DMS79 treated with DMSO at 0.1 percent for 48 hours (cell line): ENCODE results near the gene EXOC2.
"Not testable (repeated sequence)": the region's sequence is repeated elsewhere in the genome, so short reads cannot be mapped to it uniquely, and the experiment has no call there.

Source experiments
- DNase-seq: peaks from one replicate; lab custom pipeline; 2025; lab: John Stamatoyannopoulos, UW

The EXOC2 gene

GRCh38 chr6:582370-582769 lies 110.6 kb downstream of the EXOC2 start:
- DNase-seq: no peak

GRCh38 chr6:579339-579738 lies 113.6 kb downstream of the EXOC2 start:
- DNase-seq: no peak

GRCh38 chr6:572596-573265 lies 120.2 kb downstream of the EXOC2 start:
- no peak for DNase-seq

DNA sequence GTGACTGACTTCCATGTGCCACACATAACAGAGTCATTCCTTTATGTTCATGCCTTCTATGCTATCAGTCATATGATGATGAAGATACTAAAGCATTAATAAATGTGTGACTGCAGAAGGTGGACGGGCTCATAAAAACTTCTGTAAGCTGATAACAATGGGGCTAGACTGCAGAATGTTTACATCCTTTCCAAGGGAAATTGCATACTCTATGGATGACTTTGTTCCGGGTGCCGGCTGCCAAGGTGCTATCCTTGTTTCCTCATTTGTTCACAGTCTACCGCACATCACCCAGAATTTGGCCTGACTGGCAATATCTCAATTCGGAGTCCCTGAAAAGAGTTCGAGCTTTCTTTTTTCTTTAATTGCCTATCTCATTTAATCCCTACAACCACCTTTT lies 121.0 kb downstream of the EXOC2 start:
- no peak for DNase-seq

GRCh38 chr6:570825-571224 lies 122.1 kb downstream of the EXOC2 start:
- DNase-seq: no peak

- DNase-seq: no peak
Observed at GRCh38 chr6:568954-569523, 123.9 kb downstream of the EXOC2 start.

- no peak for DNase-seq
Observed at GRCh38 chr6:568085-568484, 124.9 kb downstream of the EXOC2 start.

GRCh38 chr6:563863-564262 lies 129.1 kb downstream of the EXOC2 start:
- no peak for DNase-seq

- DNase-seq: no peak
Observed at GRCh38 chr6:562052-562676, 130.8 kb downstream of the EXOC2 start.

DNA sequence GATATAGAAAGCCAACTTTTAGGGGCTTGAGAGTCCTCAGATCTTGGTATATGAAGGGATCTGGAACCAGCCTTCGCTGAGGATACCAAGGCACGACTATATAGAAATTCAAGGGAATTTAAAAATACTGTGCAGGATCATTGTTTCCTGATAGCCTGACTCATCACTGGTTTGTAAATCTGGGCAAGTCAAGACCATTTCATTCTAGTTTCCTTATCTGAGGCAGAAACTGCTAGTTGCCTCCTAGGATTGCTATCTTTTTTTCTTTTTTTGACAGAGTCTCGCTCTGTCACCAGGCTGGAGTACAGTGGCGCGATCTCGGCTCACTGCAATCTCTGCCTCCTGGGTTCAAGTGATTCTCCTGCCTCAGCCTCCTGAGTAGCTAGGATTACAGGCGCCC lies 131.6 kb downstream of the EXOC2 start:
- not testable (repeated sequence) for DNase-seq

GRCh38 chr6:558959-559358 lies 134.0 kb downstream of the EXOC2 start:
- DNase-seq: no peak

DNA sequence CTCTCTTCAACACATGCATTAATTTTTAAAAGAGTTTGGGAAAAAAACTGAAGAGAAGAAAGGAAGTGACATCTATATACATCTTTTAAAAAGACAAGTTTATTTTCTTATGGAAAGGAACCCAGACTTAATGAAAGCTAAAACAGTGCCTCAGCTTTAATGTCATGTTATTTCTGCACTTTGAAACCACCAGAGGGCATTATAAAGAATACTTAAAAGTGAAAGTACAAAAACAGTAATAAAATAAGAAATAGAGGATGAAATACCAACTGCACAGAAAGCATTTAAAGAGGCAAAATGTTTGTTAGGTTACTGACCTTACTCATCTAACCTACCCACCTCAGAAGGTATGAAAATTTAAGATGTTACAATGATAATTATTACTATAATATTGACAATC lies 134.8 kb downstream of the EXOC2 start:
- DNase-seq: no peak

DNA sequence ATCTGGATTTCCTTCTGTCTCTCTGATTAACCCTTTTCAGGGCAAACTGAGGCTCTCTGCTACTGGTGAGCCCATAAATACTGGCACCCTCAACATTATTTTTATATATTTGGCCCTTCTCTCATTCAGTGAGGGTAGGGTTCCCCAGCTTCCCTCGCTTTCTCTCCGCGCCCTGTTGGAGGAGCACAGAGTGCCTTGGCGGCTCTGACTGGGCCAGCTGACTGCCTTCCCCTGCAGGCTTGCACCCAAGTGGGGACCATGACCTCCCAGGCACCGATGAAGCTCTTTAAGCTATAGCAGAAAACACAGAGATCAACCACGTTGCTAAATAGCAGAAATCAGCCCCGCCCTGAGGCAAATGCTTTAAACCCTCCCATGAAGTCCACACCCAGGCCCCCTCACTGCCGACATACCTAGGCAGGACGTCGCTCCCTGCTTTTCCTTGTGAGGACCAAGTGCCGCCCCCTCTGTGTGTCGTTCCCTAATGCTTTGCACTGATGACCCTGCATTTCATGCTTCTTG lies 141.0 kb downstream of the EXOC2 start:
- DNase-seq: no peak

DNA sequence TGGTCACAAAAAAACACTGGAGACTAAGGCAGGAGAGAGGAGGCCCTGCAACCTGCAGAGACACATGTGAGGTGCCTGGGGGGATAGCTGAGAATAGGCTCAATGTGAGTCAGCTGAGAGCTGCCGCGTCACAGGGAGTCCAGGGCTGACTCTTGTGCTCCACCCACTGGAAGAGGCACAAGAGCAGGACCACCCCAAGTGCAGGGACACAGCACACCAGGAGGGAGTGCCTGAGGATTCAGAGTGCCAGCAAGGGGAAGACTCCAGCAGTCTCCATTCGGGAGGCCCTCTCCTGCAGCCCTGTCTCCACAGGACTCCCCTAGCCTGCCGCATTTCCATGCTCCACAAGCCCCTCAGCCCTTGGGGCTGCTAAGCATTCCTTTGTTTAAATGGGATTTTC lies 141.5 kb downstream of the EXOC2 start:
- DNase-seq: no peak

- no peak for DNase-seq
Observed at GRCh38 chr6:549906-550305, 143.0 kb downstream of the EXOC2 start.

DNA sequence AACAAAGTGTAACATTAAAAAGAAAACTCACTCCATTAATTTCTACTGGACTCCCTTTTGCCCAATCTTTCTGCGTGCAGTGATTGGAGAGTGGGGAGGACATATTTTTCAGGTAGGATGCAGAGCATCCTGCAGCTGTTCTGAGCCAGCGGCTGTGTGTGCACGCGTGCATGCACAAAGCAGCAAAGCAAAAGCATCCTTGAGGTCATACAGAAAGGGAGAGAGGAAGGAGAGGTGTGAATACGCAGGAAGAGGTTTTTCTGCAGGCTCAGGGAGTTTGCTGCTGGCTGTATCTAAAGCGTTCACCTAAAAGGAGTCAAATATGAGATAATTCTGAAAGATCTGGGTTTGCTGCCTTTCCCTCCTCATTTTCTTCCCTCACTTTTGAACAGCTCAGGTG lies 144.4 kb downstream of the EXOC2 start:
- no peak for DNase-seq

DNA sequence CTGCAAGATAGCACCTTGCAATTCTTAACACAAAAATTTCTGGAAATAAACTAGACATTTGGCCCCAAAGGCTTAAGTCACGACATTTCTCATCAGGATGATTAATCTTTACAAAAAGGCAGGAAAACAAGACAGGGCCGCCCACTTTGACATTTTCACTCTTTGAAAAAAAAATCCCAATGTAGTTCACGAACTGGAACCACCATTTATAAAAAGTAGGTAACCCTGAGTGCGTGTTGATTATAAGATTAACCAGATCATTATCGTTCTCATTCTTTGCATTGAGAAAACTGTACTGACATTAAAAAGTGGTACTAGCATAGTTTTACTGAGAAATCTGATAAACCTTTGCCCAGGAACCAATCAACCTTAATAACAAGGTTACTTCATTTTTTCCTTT lies 144.8 kb downstream of the EXOC2 start:
- no peak for DNase-seq

DNA sequence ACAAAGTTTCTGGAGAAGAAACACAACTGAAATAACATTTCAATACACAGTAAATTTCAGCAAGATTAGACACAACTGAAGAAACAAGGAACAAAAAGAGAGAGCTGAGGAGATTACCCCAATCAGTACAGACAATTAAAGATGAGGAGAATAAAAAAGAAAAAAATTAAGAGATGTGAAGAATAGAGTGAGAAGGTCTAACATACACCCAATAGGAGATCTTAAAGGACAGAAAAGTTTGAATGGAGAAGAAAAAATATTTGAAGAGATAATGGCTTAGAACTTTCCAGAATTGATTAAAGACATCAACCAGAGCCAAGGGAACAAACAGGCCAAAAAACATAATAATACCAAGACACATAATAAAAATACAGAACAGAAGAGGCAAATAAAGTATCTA lies 152.4 kb downstream of the EXOC2 start:
- DNase-seq: no peak

DNA sequence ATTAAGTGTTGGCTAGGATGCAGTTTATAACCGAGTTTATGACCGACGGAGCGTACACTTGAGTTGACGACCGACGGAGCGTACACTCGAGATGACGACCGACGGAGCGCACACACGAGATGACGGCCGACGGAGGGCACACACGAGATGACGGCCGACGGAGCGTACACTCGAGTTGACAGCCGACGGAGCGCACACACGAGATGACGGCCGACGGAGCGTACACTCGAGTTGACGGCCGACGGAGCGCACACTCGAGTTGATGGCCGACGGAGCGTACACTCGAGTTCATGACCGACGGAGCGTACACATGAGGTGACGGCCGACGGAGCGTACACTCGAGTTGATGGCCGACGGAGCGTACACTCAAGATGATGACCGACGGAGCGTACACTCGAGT lies 155.8 kb downstream of the EXOC2 start:
- DNase-seq: no peak

DNA sequence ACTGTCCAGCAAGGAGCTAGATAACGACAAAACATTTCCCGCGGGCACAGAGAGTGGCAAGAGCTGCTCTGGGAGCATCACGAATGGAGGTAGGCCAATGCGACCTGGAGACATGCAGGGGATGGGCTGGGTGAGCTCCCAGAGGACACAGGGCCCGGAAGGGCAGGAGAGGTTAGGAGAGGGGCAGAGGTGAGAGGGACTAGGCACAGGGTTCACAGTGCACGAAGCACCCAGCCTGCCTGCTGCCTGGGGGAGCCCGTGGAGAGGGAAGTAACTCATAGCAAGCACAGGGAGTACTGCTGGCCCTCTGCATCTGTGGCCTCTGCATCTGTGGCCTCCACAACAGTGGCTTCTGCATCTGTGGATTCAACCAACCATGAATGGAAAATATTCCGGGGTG lies 162.5 kb downstream of the EXOC2 start:
- DNase-seq: no peak

DNA sequence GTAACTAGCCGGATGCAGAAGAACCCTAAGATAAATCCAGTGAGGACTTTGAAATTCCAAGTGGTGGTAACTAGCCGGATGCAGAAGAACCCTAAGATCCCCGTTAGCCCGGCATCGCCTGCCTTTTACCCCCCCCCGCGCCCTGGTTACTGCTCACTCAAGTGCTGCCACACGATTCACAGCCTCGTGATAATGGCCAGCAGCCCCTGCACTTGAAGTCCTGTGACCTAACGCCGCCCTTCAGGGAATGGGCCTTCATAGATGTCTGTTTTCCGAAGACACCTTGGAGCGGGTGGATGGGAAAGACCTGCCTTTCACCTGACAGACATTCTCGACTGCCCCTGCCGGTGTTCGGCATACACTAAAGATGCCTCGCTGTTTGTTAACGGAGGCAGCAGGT lies 163.9 kb downstream of the EXOC2 start:
- no peak for DNase-seq

DNA sequence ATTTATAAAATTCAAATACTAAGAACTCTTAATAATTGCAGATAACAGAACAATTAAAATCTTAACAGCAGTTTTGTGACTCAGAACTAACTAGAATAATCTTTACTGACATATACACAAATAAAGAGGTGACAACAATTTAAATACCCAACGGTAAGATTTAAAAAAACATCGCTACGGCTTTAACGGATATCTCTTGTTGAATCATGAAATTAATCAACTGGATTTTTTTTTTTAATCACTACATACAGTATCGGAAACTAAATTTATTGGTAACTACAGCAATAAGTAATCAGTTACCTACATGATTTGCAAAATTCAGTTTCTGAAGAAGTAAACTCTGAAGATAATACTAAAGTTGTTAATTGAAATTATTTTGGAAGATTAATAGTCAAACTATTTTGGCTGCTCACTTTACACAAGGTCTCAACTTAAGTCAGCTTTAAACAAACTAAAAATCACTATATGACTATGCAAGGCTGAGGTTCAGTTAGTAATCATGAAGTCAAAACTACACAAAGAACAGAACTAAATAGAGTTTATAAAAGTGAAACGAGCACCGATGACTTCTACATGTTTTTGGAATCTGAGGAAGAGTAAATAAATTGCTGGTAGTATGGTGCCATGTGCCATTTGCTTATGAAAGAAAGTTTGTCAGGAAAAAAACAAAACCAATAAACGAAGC lies 164.8 kb downstream of the EXOC2 start:
- no peak for DNase-seq

DNA sequence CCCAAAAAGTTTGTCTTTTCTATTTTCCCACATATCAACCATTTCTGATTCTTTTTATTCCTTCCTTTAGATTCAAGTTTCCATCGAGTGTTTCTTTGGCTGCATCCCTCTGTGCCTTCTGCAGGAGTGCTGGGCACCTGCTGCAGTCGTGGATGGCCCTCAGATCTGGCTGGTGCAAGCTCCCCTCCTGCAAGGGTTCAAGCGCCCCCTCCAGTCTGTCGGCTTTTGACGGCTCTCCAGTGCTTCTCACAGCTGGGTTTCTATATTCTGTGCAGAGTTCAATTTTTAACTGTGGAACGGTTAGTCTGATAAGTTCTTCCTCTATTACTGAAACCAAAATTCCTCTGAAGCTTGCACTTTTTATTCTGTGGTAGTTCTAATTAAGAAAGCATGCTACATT lies 168.1 kb downstream of the EXOC2 start:
- no peak for DNase-seq
